Activated CD4-positive, alpha-beta T cell treated with anti-CD3 and anti-CD28 coated beads for 36 hours (primary cell): ENCODE data around the gene SHLD2. TPM values are rescaled to one million over a fixed set of nuclear protein-coding genes. Genes with fewer than 3 reads are reported as not detected.

Source experiments
- ATAC-seq: fragments of 200-7000 bp; cut with Tn5 transposase; one replicate; pipeline ENCODE4 v1.10.0; 2021; ENCODE audit warnings: mild to moderate bottlenecking, moderate library complexity
- CTCF ChIA-PET: fragments of 350-600 bp; sonication (Branson Sonifier 250); formaldehyde crosslinking; loops from one replicate; lab custom pipeline; 2021; ENCODE audit warnings: antibody characterized with exemption; lab: Charles Lee
- POLR2A ChIA-PET: fragments of 350-600 bp; sonication (Branson Sonifier 250); formaldehyde crosslinking; loops from one replicate; lab custom pipeline; 2021; ENCODE audit warnings: antibody characterized with exemption, inconsistent platforms; lab: Charles Lee
- DNase-seq: peaks from one replicate; pipeline ENCODE4 v3.0.0-alpha.2; 2020
- H3K27ac Mint-ChIP-seq: one replicate; pipeline ENCODE4 v1.8.0; 2021; ENCODE audit warnings: mixed read lengths
- H3K27me3 Mint-ChIP-seq: one replicate; pipeline ENCODE4 v1.8.0; 2021; ENCODE audit warnings: mixed read lengths
- H3K36me3 Mint-ChIP-seq: one replicate; pipeline ENCODE4 v1.8.0; 2021; ENCODE audit warnings: low read depth, mixed read lengths
- H3K4me1 Mint-ChIP-seq: one replicate; pipeline ENCODE4 v1.8.0; 2021; ENCODE audit warnings: mixed read lengths
- H3K4me3 Mint-ChIP-seq: one replicate; pipeline ENCODE4 v1.8.0; 2021; ENCODE audit warnings: mild to moderate bottlenecking, moderate library complexity, mixed read lengths
- H3K9me3 Mint-ChIP-seq: one replicate; pipeline ENCODE4 v1.8.0; 2021; ENCODE audit warnings: low read depth, mixed read lengths
- intact Hi-C, 2 experiments: fragments of 100-400 bp; cut with DNase I in 1 of 2; cut with micrococcal nuclease in 1 of 2; formaldehyde crosslinking; loops; one replicate each; pipeline versions ENCODE4 v1.14.2 to v1.15.1; 2022 to 2024; cut with DNase I, micrococcal nuclease
- total RNA-seq, 2 experiments: library from RNA; stranded (reverse); gene quantifications; one replicate each; pipeline ENCODE4 v1.2.3, GENCODE V29; 2021

Gene SHLD2, protein sequence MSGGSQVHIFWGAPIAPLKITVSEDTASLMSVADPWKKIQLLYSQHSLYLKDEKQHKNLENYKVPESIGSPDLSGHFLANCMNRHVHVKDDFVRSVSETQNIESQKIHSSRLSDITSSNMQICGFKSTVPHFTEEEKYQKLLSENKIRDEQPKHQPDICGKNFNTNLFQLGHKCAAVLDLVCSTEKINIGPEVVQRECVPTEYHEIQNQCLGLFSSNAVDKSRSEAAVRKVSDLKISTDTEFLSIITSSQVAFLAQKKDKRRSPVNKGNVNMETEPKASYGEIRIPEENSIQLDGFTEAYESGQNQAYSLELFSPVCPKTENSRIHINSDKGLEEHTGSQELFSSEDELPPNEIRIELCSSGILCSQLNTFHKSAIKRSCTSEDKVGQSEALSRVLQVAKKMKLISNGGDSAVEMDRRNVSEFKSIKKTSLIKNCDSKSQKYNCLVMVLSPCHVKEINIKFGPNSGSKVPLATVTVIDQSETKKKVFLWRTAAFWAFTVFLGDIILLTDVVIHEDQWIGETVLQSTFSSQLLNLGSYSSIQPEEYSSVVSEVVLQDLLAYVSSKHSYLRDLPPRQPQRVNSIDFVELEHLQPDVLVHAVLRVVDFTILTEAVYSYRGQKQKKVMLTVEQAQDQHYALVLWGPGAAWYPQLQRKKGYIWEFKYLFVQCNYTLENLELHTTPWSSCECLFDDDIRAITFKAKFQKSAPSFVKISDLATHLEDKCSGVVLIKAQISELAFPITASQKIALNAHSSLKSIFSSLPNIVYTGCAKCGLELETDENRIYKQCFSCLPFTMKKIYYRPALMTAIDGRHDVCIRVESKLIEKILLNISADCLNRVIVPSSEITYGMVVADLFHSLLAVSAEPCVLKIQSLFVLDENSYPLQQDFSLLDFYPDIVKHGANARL
- 10 to 100 TPM; 29.7 to 29.9 TPM for total RNA-seq

DNA sequence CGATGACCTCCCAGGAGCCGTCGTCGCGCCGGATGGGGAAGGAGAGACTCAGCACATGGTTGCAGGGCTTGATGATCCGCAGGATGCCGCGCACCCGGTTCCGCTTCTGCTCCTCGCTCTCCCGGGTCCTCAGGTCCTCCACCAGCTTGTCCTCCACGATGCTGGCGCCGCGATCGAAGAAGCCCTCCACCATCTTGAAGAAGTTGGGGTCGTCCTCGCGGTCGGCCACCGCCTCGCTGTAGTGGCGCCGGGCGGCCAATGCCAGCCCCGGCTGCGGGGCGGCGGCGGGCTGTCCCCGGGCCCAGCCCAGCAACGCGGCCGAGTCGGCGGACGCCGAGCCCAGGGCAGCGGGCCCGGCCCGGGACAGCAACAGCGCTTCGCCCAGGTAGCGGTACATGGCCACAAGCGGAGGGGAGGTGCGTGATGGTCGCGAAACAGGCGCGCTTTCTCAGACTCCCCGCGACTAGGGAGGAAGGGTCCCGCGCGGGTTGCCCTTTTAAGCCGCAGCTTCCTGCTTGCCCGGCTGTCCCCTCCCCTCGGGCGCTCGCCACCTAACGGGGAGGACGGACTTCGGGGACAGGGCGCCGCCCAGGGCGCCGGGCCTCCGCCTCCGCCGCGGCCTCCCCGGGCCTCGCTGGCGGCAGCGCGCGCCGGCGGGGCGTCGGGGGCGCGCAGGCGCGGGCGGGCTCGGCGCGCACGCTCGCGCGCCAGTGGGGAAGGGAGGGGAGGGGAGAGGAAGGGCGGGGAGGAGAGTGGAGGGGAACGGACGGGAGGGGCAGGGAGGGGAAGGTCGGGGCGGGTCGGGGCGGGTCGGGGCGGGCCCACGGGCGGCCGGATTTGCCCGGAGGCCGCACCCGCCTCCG, at the start of gene SHLD2, which contains the start of gene GLUD1:
TSS of gene SHLD2 (plus strand) at position 834 of the 863 bp plus-strand sequence. CDS start 56,149 bp downstream, outside the sequence.
TSS of gene GLUD1 (minus strand) at position 471 of the 863 bp plus-strand sequence. CDS start at position 397, 74 bp downstream.
- DNase-seq: peak; percentile 94
- Mint-ChIP-seq H3K4me3 (peak within 1 kb of the TSS; percentile 85), H3K36me3 (peaks cover 35% of the 10 kb centered on the region), H3K4me1 (peaks cover 34% of the 10 kb centered on the region), H3K27me3 (no peaks in the 10 kb centered on the region), H3K27ac (peak within 1 kb of the TSS; percentile 91), H3K9me3 (no peaks in the 10 kb centered on the region)
- ChIA-PET POLR2A (interaction anchor here (0.7 to 2.0 kb wide), 3 partner anchors 9 to 380 kb away, joined by 3 to 9 read pairs (median 3); no protein-coding TSS in a partner anchor), CTCF (no interaction called here)
- ATAC-seq: peak; percentile 80
- intact Hi-C loops: loop anchor here (1.0 to 10.0 kb wide), 10 partner anchors 67 to 770 kb away; partner anchors contain the start of genes BMPR1A (in 2 of the 2), ADIRF (in 1 of the 2), KLLN (in 1 of the 2) and MINPP1 (in 1 of the 2)

DNA sequence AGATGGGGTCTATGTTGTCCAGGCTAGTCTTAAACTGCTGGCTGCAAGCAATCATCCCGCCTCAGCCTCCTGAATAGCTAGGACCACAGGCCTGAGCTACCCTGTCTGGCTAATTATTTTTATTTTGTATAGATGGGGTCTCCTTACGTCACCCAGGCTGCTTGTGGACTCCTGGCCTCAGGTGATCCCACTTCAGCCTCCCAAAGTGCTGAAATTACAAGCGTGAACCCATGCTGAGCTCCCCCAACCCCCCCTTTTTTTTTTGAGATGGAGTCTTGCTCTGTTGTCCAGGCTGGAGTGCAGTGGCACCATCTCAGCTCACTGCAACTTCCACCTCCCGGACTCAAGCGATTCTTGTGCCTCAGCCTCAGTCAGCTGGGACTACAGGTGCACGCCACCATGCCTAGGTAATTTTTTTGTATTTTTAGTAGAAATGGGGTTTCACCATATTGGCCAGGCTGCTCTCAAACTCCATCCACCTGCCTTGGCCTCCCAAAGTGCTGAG, 49.5 kb upstream of the SHLD2 start:
- no peak for DNase-seq
- Mint-ChIP-seq H3K9me3 (no peaks in the 10 kb centered on the region), H3K27me3 (no peaks in the 10 kb centered on the region), H3K27ac (no peak overlapping the region), H3K36me3 (peaks cover 30% of the 10 kb centered on the region), H3K4me3 (no peak overlapping the region), H3K4me1 (no peaks in the 10 kb centered on the region)
- ATAC-seq: no peak
- CTCF ChIA-PET: no interaction called here
- intact Hi-C loops: no loop called here
- POLR2A ChIA-PET: no interaction called here

DNA sequence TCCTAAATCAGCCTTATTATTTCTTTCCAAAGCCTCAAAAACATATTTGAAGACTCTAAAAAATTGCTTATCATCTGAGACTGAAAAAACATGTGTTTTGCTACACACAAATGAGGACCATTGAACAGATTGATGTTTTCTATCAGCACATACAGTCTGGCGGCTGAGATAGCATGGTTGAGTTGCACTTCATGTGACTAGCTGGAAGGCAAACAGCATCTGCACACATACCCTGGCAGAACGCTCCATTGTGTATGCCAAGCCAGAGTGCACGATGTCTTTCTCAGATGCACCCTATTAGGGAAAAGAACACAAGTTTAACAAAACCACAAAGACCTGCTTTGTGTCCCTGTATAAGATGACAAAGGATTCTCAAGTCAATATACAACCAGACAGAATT, 41.9 kb upstream of the SHLD2 start:
- DNase-seq: no peak
- Mint-ChIP-seq H3K4me3 (no peak overlapping the region), H3K36me3 (peaks cover 30% of the 10 kb centered on the region), H3K27me3 (no peaks in the 10 kb centered on the region), H3K9me3 (no peaks in the 10 kb centered on the region), H3K27ac (no peak overlapping the region), H3K4me1 (no peaks in the 10 kb centered on the region)
- intact Hi-C loops: no loop called here
- ChIA-PET POLR2A (no interaction called here), CTCF (interaction anchor here (0.5 to 0.6 kb wide), 2 partner anchors 96 to 702 kb away, joined by 3 read pairs; no protein-coding TSS in a partner anchor)
- no peak for ATAC-seq

DNA sequence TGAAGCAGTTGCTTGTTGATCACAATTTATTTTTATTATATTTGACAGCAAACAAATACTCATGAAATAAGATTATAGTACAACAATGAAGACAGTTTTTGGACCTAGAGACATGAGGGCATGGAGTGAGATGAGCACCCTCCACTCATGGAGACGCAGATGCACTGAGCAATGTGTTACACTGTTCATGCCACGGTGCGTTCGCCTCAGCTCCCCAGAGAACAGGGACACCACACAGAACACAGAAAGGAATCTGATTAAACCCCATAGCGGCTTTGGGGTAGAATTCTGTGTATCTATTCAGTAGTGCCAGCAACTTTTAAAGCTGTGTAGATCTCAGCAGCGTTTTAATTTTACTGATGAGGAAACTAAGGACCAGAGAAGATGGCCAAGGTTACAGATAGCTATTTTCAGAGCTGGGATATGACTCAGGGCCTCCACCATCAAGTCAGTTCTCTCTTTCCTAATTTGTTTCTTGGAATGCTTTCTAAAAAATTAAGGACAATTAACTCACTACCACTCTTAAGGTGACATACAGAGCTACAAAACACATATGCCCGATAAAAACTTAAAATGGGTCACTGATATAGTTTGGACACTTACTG, 41.3 kb upstream of the SHLD2 start:
- H3K36me3 Mint-ChIP-seq: peaks cover 32% of the 10 kb centered on the region
- DNase-seq (no peak), ATAC-seq (no peak)
- no peaks in the 10 kb centered on the region for H3K9me3 Mint-ChIP-seq
- H3K27me3 Mint-ChIP-seq: no peaks in the 10 kb centered on the region
- no peaks in the 10 kb centered on the region for H3K4me1 Mint-ChIP-seq
- H3K27ac Mint-ChIP-seq: no peak overlapping the region
- intact Hi-C loops: no loop called here
- H3K4me3 Mint-ChIP-seq: no peak overlapping the region
- POLR2A ChIA-PET: no interaction called here
- CTCF ChIA-PET: interaction anchor here (0.6 kb wide), 1 partner anchor 701 kb away, joined by 3 read pairs; no protein-coding TSS in a partner anchor

DNA sequence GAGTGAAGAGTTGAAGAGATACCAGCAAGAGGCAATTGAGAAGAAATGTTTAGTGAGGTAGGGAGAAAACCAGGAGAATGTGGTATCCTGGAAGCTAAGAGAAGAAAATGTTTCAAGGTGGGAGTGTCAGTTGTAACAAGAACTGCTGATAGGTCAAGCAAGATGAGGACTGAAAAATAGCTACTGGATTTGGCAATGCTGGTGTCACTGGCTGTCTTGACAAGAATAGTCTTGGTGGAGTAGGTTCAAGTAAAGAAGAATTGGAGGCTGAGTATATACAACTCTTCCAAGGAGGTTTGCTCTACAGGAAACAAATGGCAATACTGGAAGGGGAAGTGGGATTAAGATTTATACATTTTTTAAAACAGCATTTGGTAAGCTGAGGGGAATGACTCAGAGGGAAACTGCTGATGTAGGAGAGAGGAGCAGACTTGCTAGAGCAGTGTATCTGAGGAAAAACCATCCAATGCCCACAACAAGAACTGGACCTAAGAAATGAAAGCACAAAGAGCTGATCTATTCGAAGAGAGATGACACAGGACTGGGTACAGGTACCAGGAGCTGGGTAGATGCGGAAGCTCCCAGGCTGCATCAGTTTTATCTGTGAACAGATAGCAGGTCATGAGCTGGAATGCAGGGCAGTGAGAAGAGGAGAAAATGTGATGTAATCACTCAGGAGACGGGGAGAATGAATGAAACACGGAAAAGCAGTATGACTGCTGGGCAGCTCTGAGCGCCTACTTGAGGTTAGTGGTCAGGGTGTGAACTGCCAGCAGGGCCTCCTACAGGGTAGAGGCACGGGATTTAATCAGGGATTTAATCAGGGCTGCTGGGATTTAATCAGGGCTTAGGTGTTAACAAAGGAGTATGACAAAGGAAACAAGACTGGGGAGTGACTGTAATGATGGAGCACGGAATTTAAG, 40.4 kb upstream of the SHLD2 start:
- H3K27me3 Mint-ChIP-seq: no peaks in the 10 kb centered on the region
- H3K4me3 Mint-ChIP-seq: no peak overlapping the region
- DNase-seq (peak; percentile 36), ATAC-seq (peak; percentile 84)
- peaks cover 36% of the 10 kb centered on the region for H3K36me3 Mint-ChIP-seq
- ChIA-PET CTCF (no interaction called here), POLR2A (interaction anchor here (1.0 kb wide), 1 partner anchor 30 kb away, joined by 3 read pairs; no protein-coding TSS in a partner anchor)
- no peaks in the 10 kb centered on the region for H3K4me1 Mint-ChIP-seq
- H3K9me3 Mint-ChIP-seq: no peaks in the 10 kb centered on the region
- intact Hi-C loops: no loop called here
- no peak overlapping the region for H3K27ac Mint-ChIP-seq

DNA sequence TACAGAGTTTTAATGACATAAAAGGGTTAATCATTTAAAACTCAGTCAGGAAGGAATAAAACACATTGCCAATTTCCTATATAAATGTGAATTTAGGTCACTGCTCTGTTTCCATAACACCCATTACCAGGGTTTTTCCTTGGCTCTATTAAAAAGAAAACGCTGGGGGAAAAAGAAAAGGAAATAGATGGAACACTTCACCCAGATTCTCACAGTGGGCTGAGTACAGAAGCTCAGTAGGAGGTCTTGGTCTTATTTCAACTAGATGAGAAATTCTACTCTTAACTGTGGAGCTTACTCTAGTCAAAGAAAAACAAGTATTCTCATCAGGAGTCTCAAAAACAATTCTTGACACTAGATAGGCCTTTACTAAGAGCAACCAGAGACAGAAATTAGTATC, 36.8 kb upstream of the SHLD2 start:
- no peak overlapping the region for H3K4me3 Mint-ChIP-seq
- H3K9me3 Mint-ChIP-seq: no peaks in the 10 kb centered on the region
- no peaks in the 10 kb centered on the region for H3K27me3 Mint-ChIP-seq
- ATAC-seq: no peak
- intact Hi-C loops: no loop called here
- H3K27ac Mint-ChIP-seq: no peak overlapping the region
- H3K4me1 Mint-ChIP-seq: no peaks in the 10 kb centered on the region
- CTCF ChIA-PET: no interaction called here
- POLR2A ChIA-PET: no interaction called here
- H3K36me3 Mint-ChIP-seq: peaks cover 34% of the 10 kb centered on the region
- no peak for DNase-seq

DNA sequence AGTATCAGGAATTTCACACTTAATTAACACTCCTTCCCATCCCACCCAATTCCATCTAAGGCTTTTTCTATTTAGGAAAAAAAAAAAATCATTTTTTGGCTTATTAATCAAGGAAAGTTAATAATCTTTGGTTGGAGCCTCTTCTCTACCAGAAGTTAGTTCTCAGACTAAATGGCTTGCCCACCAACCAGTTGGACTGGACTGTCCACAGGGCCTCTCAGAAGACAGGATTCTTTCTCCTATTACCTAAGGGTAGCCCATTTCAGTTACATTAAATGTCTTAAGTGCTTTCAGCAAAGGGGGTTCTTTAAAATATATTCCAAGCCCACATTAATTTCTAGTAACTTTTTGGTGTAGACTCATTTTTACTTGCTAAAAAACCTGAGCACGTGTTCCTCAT, 35.6 kb upstream of the SHLD2 start:
- Mint-ChIP-seq H3K9me3 (no peaks in the 10 kb centered on the region), H3K4me1 (no peaks in the 10 kb centered on the region)
- intact Hi-C loops: no loop called here

DNA sequence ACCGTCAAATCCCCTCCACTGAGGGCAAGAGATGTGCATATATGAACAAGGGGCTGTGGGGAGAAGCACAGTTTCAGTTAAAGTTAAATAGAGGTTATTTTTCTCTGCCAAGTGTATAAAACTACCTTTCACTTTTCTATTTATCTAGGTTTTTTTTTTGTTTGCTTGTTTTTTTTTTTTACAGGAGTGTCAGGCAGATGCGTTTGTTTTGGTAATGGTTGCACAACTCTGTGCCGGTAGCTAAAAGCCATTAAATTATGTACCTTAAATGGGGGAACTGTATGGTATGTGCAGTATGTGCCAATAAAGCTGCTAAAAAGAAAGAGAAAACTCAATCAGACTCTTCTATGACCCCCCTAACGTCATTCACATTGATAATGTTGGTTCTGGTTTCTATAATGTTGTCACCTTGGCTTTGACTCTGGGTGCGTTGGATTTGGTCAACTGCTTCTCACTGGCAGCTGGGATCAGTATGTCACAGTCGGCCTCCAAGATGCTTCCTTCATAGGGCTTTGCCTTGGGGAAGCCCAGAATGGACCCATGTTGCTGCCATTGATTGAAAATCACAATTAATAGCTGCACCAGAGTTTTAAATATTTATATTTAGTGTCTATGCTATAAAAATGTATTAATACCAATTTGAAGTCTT, 34.6 kb upstream of the SHLD2 start:
- ChIA-PET POLR2A (no interaction called here), CTCF (no interaction called here)
- no peak for ATAC-seq
- Mint-ChIP-seq H3K36me3 (peaks cover 38% of the 10 kb centered on the region), H3K27ac (no peak overlapping the region), H3K9me3 (no peaks in the 10 kb centered on the region), H3K4me3 (no peak overlapping the region), H3K4me1 (no peaks in the 10 kb centered on the region), H3K27me3 (no peaks in the 10 kb centered on the region)
- intact Hi-C loops: no loop called here
- no peak for DNase-seq

More for the DNA sequence above, 35.6 kb upstream of the SHLD2 start:
- DNase-seq: no peak
- Mint-ChIP-seq H3K4me3 (no peak overlapping the region), H3K27ac (no peak overlapping the region), H3K27me3 (no peaks in the 10 kb centered on the region), H3K36me3 (peaks cover 38% of the 10 kb centered on the region)
- CTCF ChIA-PET: no interaction called here
- no peak for ATAC-seq
- POLR2A ChIA-PET: no interaction called here

DNA sequence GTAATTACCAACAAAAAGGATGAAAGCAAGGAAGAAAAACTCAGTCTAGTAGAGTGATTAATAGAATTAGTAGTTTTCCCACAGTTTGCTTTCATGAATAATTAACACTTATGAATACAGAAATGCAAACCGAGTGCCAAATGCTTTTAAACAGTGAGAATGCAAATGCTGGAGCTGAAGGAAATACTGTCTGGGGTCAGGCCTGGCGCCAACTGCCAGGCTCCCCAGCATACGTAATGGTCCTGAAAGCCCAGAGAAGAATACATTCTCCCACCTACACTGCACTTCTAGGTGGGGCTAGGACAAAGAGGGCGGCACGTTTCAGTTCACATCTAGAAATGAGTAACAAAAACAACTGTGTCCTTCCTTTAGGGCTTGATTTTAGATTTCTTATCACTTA, 30.4 kb upstream of the SHLD2 start:
- Mint-ChIP-seq H3K27me3 (no peaks in the 10 kb centered on the region), H3K9me3 (no peaks in the 10 kb centered on the region), H3K4me3 (no peak overlapping the region), H3K4me1 (no peaks in the 10 kb centered on the region), H3K27ac (no peak overlapping the region), H3K36me3 (peaks cover 49% of the 10 kb centered on the region)
- DNase-seq: no peak
- CTCF ChIA-PET: no interaction called here
- ATAC-seq: no peak
- POLR2A ChIA-PET: no interaction called here
- intact Hi-C loops: no loop called here
